ENCODE measurements around the gene PIN1. TPM values are rescaled to one million over a fixed set of nuclear protein-coding genes. Genes with fewer than 3 reads are reported as not detected.

The PIN1 gene
- polyA plus RNA-seq, 1 experiment, result 33.6 TPM

- POLR2A ChIA-PET, result no interaction called here
- no peak for DNase-seq (ENCODE audit: low read depth, low spot score)
- no peak overlapping the region for H3K27ac ChIP-seq (ENCODE audit: low read depth, low read length)
- H3K4me3 ChIP-seq (ENCODE audit: low read depth, low read length), result no peak overlapping the region
- TF ChIP-seq CTCF (IDR thresholded peaks at IDR 0.05; ENCODE audit: low read depth, low read length), result no peak
- H3K27me3 ChIP-seq (ENCODE audit: control insufficient read depth, insufficient read depth, low read length), result no peaks in the 10 kb centered on the region
- H3K9me3 ChIP-seq (ENCODE audit: control insufficient read depth, insufficient read depth, low read length), result no peaks in the 10 kb centered on the region; the same call in 1 of the 2 replicates
- CTCF ChIA-PET, result no interaction called here
Measured at GRCh38 chr19:9871626-9872338, 36.7 kb downstream of the PIN1 start.

GRCh38 chr19:9872618-9873242 is 37.6 kb downstream of the PIN1 start:
- no peak overlapping the region for H3K27ac ChIP-seq (ENCODE audit: low read depth, low read length)
- CTCF ChIA-PET, result no interaction called here
- no peak overlapping the region for H3K4me3 ChIP-seq (ENCODE audit: low read depth, low read length)
- no peak for TF ChIP-seq CTCF (IDR thresholded peaks at IDR 0.05; ENCODE audit: low read depth, low read length)
- no peaks in the 10 kb centered on the region for H3K27me3 ChIP-seq (ENCODE audit: control insufficient read depth, insufficient read depth, low read length)
- POLR2A ChIA-PET, result no interaction called here
- peaks cover 3% of the 10 kb centered on the region for H3K9me3 ChIP-seq (ENCODE audit: control insufficient read depth, insufficient read depth, low read length)
- DNase-seq (ENCODE audit: low read depth, low spot score), result no peak

- DNase-seq (ENCODE audit: low read depth, low spot score), result no peak
- Histone ChIP-seq H3K27me3 (ENCODE audit: control insufficient read depth, insufficient read depth, low read length) (no peaks in the 10 kb centered on the region), H3K4me3 (ENCODE audit: low read depth, low read length) (no peak overlapping the region), H3K9me3 (ENCODE audit: control insufficient read depth, insufficient read depth, low read length) (peaks cover 5% of the 10 kb centered on the region), H3K27ac (ENCODE audit: low read depth, low read length) (no peak overlapping the region)
- ChIA-PET POLR2A (no interaction called here), CTCF (interaction anchor here (0.7 to 1.8 kb wide), 2 partner anchors 10 to 32 kb away, joined by 3 to 4 read pairs; no protein-coding TSS in a partner anchor)
- TF ChIP-seq CTCF (IDR thresholded peaks at IDR 0.05; ENCODE audit: low read depth, low read length), result no peak
Measured at GRCh38 chr19:9875031-9875627, 40.0 kb downstream of the PIN1 start.

DNA sequence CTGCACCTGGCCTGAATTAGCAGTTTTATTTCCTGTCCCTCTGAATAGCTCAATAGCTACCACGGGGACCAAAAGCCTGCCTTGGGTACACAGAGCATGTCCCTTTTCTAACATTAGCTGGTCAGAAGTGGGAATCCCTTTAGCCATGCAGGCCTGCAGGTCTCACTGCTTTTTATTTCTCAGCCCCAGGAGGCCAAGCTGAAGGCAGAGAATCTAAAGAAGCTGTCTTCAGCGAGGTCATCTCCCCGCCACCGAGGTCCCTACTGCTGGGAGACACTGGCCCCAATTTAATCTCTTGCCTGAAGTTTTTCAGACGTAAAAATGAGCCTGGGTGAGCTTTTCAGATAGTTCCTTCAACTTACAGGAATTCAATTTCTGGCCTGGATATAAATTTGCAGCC is 40.7 kb downstream of the PIN1 start:
- no peak overlapping the region for H3K4me3 ChIP-seq (ENCODE audit: low read depth, low read length)
- H3K9me3 ChIP-seq (ENCODE audit: control insufficient read depth, insufficient read depth, low read length), result peaks cover 5% of the 10 kb centered on the region
- no peak overlapping the region for H3K27ac ChIP-seq (ENCODE audit: low read depth, low read length)
- H3K27me3 ChIP-seq (ENCODE audit: control insufficient read depth, insufficient read depth, low read length), result no peaks in the 10 kb centered on the region
- CTCF ChIA-PET, result interaction anchor here (0.6 to 1.8 kb wide), 3 partner anchors 9 to 125 kb away, joined by 3 to 4 read pairs (median 3); no protein-coding TSS in a partner anchor
- no peak for DNase-seq (ENCODE audit: low read depth, low spot score)
- no peak for TF ChIP-seq CTCF (IDR thresholded peaks at IDR 0.05; ENCODE audit: low read depth, low read length)
- POLR2A ChIA-PET, result no interaction called here
